Fibroblast of skin of scalp (primary cell): Measurements from ENCODE around the gene ACADS.
"Not testable (repeated sequence)": the region's sequence is repeated elsewhere in the genome, so short reads cannot be mapped to it uniquely, and the experiment has no call there.

ENCODE experiments used
- DNase-seq: peaks from one replicate; pipeline ENCODE4 v3.0.0-alpha.2; 2013

ACADS gene

DNA sequence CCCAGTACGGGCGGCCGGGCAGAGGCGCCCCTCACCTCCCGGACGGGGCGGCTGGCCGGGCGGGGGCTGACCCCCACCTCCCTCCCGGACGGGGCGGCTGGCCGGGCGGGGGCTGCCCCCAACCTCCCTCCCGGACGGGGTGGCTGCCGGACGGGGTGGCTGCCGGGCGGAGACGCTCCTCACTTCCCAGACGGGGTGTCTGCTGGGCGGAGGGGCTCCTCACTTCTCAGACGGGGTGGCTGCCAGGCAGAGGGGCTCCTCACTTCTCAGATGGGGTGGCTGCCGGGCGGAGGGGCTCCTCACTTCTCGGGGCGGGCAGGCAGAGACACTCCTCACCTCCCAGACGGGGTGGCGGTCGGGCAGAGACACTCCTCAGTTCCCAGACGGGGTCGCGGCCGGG is 6.6 kb downstream of the ACADS start:
- not testable (repeated sequence) for DNase-seq

DNA sequence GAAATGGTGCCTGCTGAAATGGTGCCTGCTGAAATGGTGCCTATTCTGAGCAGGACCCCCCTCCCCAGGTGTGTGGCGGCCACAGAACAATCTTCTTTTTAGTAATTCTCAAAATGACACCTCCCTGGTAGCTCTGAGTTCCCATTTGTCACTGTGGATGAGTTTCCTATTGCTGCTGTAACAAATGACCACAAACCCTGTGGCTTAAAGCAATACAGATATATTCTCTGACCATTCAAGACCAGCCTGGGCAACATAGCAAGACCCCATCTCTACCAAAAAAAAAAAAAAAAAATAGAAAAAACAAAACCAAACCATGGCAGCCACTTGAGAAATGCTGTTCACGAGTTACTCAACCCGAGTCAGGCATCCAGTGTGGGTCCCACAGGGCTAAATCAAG is 7.9 kb downstream of the ACADS start:
- no peak for DNase-seq

DNA sequence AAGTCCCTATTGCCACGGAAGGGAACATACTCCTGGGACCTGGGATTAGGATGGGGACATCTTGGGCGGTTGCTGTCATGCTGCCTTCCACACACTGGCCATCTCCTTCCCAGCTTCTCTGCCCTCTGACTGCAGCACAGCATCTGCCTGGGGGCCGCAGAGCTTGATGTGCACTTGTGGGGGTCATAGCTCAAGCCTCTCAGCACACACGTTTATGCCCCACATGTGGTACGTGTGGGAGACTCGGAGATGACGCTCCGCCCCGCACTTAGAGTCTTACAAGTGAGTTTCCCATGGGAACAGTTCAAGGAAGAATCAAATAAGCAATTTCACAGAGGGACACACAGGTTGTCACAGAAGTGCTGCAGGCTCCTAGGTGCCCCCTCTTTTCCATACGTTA is 8.6 kb downstream of the ACADS start:
- no peak for DNase-seq

DNA sequence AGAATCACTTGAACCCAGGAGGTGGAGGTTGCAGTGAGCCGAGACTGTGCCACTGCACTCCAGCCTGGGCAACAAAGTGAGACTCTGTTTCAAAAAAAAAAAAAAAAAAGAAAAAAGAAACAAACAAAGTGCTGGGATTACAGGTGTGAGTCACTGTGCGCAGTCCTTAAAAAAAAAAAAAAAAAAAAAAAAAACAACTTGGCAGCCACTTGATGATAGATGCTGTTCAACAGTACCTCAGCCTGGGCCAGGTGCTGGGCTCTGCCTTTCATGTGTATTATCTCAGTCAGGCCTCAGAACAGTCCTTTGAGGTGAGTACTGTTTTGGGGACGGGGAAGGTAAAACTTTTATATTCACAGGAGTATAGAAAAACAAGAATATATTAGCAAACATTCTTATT is 9.6 kb downstream of the ACADS start:
- no peak for DNase-seq

DNA sequence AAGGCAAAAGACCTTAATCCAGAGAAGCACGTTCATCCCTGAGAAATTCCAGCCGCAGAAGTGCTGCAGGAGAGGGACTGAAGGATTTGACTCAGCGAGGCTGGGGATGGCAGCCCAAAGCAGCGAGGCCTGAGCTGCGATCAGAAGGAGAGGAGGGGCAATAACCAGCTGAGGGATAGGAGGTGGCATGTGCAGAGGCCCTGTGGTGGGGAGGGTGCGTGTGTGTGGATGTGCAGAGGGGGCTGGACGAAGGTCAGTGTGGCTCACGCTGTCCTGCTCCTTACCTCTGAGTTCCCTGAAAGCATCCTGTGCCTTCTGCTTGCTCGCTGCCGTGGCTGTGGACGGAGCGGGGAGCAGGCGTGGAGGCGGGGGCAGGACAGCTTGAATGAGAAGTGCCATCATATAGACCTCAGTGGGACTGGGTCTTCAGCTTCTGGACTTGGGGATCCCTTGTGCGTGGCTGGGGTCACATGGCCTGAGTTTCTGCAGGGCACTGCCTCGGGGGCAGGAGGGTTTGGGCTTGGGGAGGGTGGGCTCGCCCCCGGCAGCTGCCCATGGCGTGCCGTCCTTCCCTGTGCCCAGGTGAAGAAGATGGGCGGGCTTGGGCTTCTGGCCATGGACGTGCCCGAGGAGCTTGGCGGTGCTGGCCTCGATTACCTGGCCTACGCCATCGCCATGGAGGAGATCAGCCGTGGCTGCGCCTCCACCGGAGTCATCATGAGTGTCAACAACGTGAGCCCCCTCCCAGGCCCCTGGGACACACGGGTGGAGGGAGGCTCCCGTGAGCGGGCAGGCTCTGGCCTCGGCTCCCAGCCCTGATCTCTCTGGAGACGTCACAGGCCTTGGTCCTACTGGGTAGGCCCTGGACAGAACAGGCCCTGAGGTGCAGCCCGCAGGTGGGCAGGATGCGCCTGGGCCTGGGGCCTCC is 11.0 kb downstream of the ACADS start:
- DNase-seq: no peak

DNA sequence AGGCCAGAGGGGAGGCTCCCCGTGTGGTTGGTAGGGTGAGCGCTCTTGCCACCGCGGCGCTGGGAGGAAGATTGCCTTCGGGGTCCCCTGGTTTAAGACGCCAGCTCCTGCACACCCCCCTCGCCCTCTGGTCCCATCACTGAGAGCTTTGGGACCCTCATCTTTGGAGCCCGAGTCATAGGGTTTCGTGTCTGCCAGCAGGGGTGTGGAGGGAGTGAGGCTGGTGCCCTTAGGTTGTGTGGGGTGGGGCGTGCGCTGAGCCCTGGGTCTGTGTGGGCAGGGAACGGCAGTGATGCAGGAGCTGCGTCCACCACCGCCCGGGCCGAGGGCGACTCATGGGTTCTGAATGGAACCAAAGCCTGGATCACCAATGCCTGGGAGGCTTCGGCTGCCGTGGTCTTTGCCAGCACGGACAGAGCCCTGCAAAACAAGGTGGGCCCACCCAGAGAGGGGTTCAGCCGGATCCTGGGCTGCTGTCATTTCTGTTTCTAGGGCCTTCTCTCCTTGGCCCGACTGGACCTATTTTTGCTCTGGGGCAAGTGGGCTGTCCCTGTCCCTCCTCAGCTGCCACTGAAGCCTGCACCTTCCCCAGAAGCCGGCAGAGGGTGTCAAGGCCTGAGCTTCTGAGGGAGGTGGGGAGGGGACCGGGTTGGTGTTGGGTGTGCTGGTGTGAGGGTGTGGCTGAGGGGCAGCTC is 12.1 kb downstream of the ACADS start:
- DNase-seq: no peak

DNA sequence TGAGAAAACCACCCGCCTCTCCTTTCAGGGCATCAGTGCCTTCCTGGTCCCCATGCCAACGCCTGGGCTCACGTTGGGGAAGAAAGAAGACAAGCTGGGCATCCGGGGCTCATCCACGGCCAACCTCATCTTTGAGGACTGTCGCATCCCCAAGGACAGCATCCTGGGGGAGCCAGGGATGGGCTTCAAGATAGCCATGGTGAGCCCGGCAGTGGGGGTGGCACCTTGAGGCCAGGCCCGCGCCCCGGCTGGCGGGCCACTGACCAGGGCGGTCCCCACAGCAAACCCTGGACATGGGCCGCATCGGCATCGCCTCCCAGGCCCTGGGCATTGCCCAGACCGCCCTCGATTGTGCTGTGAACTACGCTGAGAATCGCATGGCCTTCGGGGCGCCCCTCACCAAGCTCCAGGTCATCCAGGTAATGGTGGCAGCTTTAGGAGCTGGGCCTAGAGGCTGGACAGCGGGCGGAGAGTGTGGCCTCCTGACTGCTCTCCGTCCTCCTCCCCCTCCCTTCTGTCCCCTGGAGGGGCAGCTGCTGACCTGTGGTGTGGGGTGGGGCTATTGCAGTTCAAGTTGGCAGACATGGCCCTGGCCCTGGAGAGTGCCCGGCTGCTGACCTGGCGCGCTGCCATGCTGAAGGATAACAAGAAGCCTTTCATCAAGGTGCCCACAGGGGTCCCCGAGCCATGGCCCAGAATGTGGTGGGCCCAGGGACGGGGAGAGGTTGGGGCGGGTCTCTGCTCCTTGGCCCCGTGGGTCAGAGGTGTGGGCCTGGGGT is 12.8 kb downstream of the ACADS start:
- no peak for DNase-seq

DNA sequence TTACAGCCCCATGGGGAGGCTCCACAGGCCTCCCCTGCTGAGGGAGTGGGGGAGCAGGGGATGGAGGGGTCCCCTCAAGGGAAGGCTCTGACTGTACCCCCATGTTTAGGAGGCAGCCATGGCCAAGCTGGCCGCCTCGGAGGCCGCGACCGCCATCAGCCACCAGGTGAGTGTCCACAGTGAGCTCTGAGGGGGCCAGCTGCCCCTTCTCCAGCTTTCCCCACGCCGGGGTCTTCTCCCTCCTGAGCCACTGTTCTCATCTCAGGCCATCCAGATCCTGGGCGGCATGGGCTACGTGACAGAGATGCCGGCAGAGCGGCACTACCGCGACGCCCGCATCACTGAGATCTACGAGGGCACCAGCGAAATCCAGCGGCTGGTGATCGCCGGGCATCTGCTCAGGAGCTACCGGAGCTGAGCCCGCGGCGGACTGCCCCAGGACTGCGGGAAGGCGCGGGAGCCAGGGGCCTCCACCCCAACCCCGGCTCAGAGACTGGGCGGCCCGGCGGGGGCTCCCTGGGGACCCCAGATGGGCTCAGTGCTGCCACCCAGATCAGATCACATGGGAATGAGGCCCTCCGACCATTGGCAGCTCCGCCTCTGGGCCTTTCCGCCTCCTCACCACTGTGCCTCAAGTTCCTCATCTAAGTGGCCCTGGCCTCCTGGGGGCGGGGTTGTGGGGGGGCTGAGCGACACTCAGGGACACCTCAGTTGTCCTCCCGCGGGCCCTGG is 13.6 kb downstream of the ACADS start:
- no peak for DNase-seq

DNA sequence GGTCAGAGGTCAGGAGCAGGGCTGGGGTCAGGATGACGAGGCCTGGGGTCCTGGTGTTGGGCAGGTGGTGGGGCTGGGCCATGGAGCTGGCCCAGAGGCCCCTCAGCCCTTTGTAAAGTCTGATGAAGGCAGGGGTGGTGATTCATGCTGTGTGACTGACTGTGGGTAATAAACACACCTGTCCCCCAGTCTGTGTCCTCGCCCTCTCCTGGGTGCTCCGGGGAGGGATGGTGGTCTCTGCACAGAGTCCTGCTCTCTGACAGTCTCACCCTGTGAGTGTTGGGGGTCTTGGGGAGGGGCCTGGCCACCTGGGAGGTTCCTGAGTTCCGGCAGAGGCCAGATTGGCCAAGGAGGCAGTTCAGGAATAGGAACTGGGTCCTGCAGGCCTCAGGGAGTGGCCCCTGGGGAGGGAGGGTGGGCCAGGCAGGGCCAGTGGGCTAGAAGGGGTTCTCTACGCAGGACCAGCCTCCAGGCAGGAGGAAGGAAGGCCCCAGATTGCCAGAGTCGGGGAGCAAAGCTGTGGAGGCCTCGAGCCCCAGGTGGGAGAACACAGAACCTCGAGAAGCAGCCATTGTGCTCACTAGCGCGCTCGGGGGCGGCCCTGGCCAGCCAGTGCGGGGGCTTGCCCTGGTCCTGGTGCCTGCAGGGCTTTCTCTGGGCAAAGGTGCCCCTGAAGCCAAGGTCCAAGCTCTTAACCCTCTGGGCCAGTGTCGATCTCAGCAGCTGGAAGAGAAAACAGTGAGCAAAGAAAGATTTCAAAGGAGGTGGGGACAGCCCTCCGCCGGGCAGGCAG is 14.4 kb downstream of the ACADS start:
- no peak for DNase-seq

DNA sequence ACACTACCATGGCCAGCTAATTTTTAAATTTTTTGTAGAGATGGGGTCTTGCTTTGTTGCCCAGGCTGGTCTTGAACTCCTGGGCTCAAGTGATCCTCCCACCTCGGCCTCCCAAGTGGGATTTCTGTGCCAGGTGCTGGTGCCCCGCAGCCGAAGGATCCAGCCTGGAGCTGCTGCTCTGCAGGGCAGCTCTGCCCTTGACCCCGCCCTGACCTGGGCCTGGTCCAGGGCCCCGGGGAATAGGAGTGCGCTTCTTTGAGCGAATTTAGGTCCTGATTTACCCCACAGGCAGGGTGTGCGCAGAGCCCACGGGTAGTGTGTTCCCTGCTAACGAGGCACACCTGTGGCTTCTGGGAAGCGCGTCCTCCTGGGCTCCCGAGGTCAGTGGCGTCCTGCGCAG is 15.2 kb downstream of the ACADS start:
- DNase-seq: no peak

DNA sequence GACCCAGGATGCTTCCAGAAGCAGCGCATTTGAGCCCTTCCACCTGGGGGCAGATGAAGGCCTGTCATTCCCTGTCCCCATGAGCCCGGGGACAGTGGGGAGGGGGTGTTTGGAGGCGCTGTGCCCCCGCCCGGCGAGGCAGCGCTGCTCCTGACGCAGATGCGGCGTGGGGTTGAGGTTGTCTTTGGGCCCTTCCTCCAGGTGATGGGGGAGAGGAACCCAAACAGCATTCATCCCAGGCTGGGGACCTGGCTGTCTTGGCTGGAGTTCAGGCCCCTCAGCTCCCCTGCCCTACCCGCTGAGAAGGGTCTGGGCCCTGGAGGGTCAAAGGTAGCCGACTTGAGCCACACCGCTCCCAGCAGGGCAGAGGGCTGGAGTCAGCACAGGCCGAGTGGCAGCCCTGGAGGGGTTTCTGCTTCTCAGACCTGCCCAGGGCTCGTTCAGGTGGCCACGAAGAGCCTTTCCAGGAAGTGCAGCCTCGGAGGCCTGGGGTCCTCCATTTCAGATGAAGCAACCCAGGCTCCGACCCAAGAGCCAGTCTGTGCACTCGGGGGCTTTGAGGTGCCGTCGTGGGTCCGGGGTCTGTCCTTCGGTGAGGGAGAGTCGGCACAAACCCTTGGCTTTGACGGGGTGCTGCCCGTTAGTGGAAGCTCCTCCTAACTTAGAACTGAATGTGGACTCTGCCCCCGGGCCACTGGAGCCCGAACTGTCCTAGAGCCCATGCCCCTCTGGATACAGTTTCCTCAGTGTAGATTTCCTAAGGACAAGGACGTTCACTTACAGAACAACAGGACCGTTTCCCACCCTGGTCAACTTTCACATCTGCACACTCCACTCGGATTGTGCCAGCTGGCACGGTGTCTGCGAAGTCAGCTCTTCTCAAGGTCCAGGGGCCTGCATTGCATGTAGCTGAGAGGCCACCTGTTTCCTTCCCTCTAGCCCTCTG is 16.1 kb downstream of the ACADS start:
- DNase-seq: no peak

DNA sequence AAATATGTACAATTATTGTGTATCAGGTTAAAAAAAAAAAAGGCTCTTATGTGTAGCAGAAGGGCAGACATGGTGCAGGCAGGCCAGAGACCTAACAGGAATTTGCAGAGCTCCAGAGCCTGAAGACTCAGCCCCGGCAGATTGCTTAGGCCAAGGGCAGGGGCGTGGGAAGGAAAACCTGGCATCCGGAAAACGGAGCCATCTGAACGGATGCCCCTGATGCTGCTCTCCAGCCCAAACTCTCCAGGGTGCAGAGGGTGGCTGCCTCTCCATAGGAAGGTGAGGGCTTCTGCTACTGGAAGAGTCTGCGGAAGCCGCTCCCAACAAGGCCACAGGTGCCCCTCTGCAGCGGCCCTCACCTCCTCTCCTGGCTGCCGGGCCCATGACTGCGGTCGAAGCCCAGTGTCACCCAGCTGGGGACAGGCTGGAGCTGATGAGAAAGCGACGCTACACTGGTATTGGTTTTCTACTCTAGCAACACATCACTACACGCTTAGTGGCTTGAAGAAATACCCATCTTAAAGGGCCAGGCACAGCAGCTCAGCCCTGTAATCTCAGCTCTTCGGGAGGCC is 19.4 kb downstream of the ACADS start:
- no peak for DNase-seq

DNA sequence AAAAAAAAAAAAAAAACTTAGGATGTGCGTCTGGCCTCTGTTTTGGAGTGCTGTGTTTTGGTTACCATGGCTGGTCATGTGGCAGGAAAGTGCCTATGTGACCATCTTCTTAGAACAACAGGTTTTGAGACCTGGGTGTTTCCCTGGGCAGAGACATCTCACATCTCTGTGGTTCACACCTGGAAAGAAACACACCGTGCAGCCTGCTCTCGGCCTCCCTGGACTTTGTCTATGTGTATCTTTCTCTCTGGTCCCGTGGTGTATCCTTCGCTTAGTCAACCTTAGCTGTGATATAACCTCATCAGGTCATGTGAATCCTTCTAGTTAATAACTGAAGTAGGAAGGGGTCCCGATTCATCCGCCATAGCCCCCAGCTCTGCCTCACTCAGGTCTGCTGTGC is 22.6 kb downstream of the ACADS start:
- no peak for DNase-seq

DNA sequence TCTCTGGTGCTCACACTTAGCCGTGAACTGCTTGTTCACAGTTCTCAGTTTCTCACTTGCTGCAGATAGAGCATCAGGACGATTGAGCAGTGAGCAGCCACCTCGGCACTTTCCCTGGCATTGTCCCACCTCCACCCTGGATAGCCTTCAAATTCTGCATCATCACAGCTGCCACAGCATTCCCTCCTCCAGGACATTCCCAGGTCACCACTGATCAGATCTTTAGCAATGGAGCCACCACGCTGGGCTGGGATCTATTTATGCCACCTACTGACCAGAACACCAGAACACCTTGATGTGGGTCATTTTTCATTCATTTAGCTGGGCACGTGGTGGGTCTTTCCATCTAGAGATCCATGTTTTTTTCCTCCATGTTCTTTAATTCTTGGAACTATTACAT is 23.6 kb downstream of the ACADS start:
- no peak for DNase-seq

DNA sequence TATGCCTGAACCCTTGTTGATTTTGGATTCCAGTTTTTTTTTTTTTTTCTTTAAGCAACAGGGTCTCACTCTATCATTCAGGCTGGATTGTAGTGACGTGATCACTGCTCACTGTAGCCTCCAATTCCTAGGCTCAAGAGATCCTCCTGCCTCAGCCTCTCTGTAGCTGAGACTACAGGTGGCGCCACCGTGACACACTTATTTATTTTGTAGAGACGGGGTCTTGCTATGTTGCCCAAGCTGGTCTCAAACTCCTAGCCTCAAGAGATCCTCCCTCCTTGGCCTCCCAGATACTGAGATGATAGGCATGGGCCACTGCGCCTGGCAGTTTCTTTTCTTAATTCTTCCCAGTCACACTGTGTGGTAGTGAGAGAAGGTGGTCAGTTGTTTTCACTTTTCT is 25.2 kb downstream of the ACADS start:
- DNase-seq: no peak

DNA sequence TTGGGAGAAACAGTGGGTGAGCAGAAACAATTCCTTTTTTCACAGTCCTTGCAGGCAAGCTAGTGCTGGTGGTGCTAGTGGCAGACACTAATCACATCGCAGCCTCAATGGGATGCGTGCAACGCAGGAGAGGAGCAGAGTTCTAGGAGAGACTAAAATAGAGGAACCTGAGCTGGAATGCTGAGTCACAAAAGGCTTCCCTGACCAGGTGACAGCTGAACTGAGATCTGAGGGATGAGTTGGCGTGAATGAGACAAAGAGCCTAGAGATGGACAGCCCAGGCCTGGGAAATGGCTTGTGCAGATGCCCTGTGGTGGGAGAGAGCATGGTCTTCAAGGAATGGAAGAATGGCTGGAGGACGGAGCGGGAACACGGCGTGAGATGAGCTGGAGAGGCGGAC is 25.8 kb downstream of the ACADS start:
- DNase-seq: no peak

DNA sequence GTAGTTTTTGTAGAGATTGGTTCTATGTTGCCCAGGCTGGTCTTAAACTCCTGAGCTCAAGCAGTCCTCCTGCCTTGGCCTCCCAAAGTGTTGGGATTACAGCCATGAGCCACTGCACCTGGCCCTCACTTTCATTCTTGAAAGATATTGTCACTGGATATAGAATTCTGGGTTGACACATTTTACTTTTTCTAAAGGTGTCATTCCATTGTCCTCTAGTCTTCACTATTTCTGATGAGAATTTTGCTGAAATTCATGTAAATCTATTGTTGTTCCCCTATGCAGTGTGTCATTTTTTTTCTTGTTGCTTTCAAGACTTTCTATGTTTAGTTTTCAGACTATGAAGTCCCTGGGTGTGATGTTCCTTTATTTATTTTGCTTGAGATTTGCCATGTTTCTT is 29.2 kb downstream of the ACADS start:
- no peak for DNase-seq

DNA sequence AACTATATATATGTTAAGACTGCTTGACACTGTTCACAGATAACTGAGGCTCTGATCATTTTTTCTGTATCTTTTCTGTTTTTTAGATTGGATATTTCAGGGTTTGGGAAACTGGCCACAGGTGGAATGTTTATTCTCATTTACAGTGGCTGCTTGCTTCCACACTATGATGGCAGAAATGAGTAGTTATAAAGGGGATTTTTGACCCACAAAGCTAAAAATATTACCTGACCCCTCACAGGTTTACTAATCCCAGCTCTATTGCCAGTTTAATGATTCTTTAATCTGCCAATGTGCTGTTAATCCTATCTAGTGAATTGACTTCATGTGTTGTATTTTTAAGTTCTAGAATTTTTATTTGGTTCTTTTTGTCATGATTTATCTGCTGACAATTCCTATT is 29.6 kb downstream of the ACADS start:
- no peak for DNase-seq

DNA sequence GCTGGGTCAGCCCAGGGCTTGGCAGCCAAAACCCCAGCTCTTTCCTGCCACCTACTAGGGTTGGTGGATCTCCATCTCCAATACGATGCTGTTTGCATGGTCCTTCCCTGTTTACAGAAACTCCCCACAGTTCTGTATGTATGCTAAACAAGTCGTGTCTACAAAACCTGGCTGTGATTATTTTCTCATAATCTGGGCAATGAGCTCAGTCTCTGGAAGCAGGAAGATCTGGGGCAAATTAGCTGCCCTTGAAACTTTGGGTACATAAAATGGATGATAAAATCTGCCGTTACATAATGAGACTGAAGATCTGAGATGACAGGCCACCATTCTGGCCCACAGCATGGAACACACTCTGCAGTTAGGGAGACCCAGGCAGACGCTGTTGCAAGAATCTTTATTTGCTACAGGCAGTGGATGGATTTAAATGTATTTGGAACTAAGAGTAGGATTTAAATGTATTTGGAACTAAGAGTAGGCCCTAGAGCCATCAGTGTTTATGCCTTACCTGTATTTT is 31.7 kb downstream of the ACADS start:
- DNase-seq: no peak

DNA sequence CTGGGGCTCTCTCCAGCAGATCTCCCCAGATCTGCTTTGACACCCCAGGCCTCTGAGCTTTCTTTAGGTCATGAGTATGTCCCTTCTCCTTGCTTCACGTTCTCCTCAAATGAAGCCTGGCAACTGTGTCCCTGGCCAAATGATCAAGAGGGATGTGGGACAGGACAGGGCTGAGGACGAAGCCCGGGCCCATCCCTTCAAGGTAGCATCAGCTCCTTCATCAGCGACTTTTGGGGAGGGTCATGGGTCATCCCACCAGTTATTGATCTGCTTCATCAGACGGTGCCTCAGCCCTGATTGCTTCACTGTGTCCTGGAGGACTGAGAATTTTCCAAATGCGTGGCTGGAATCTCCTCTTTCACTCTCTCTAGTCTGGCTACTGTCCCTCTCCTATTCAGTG is 32.3 kb downstream of the ACADS start:
- DNase-seq: no peak
